A673 (cell line): ENCODE data around the gene ZMPSTE24.

Experiments
- CTCF ChIP-seq: fragments of 300-800, 200-600 bp; sonication (generic); conservative IDR thresholded peaks from 2 replicates; pipeline ENCODE4 v1.5.1; 2017; ENCODE audit warnings: low read depth, mild to moderate bottlenecking, antibody characterized with exemption, low read length, moderate library complexity, mixed read lengths
- EZH2 ChIP-seq: fragments of 200-600 bp; sonication (generic); IDR thresholded peaks from 2 replicates; pipeline ENCODE4 v1.6.1; 2017; ENCODE audit warnings: borderline replicate concordance, low read depth, mild to moderate bottlenecking, mixed read lengths, antibody characterized with exemption, low read length; ENCODE audit not compliant: poor library complexity, severe bottlenecking

GRCh38 chr1:40307186-40307585 is 49.1 kb downstream of the ZMPSTE24 start:
- TF ChIP-seq CTCF (no peak), EZH2 (no peak)
